Measurements from ENCODE around the gene OSMR. TPM values are rescaled to one million over a fixed set of nuclear protein-coding genes. Genes with fewer than 3 reads are reported as not detected.

The OSMR gene
- total RNA-seq, result 84.1 and 161 TPM in 2 replicates

GRCh38 chr5:38845526-38846378 lies at the start of gene OSMR:
TSS of gene OSMR (plus strand) at chr5:38846012. CDS start at chr5:38869045, 23,033 bp downstream.

Other genes starting within 250 kb of the OSMR start
- 34.9 and 35.1 TPM in 2 replicates for gene RICTOR, start 228.4 kb downstream of the OSMR start, total RNA-seq